HG03354 (cell line): ENCODE results near the gene UBE2E1.
"Not testable (repeated sequence)": the region's sequence is repeated elsewhere in the genome, so short reads cannot be mapped to it uniquely, and the experiment has no call there.

Experiments used
- ATAC-seq: cut with Tn5 transposase; IDR thresholded peaks from one replicate; pipeline ENCODE4 v1.9.1; 2021; ENCODE audit warnings: mild to moderate bottlenecking; ENCODE audit not compliant: unreplicated experiment, poor library complexity, severe bottlenecking

The UBE2E1 gene

GRCh38 chr3:23873941-23874340 lies 68.2 kb downstream of the UBE2E1 start:
- no peak for ATAC-seq

DNA sequence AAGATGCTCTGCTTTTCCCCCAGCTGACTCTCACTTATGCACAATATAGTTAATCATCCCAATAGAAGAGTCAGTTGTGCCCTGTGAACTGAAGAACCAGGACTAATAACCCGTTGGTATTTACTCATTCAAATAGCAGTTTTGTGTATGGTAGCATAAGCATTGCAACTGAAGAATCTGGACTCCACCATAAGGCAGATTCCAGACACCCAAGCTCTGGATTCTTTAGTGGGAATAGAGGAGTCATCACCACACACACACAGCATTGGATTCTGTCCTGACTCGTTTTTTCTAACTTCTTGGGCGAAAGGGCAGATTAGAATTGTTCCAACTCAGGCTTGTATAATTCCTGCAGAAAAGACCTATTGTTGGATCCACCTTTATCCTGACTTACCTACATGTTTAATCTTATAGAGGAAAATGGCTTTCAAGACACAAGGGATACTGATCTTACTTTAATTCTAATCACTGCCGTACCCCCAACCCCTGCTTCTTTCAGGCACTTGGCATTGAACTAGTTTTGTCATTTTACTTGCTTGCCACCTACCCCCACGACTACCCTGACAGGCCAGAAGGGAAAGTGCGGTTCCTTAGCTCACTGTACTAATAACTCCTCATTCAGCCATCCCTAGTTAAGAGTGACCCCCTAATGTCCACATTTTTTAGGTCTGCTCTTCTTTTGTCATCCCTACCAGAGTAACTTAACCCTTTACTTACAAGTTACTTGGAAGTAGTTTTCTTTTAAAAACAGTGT lies 68.8 kb downstream of the UBE2E1 start:
- no peak for ATAC-seq

DNA sequence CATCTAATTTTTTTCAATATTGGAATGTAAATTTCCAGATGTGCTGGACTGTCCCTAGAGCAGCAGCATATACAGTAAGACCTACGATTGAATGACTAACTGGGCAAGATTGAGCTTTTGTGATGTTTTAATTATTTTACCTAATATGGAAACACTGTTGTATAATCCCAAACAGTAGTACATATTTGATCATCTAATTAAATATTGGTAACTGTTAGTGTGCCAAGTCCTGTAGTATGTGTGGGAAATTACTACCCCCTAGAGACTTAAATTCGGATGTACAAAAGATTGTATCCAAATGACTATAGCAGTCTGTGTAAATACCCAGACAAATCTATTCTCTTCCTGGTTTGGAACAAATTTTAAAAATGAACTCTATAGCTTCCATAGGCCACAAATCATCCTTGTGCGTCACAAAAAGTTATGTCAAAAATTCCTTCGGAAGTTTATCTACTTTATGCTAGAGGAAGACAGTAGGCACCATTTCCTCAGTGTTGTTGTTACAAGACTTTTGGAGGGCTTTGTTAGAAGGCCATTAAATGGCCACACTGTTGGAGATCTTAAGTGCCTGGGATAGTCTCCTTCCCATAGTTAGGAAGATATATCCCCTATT lies 69.5 kb downstream of the UBE2E1 start:
- ATAC-seq: no peak

DNA sequence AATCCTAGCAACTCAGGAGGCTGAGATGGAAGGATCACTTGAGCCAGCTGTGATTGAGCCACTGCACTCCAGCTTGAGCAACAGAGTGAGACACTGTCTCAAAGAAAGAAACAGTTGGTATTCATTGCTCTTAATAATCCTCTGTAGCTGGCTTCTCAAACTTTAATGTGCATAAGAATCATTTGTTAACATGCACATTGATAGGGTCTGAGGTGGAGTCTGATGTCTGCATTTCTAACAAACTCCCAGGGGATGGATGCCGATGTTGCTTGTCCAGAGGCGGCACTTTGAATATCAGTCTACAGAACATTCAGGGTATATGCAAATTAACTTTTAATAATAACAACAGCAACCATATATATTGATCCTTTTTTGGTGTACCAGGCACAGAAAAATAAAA lies 71.2 kb downstream of the UBE2E1 start:
- ATAC-seq: no peak

GRCh38 chr3:23877329-23877980 lies 71.7 kb downstream of the UBE2E1 start:
- ATAC-seq: no peak

DNA sequence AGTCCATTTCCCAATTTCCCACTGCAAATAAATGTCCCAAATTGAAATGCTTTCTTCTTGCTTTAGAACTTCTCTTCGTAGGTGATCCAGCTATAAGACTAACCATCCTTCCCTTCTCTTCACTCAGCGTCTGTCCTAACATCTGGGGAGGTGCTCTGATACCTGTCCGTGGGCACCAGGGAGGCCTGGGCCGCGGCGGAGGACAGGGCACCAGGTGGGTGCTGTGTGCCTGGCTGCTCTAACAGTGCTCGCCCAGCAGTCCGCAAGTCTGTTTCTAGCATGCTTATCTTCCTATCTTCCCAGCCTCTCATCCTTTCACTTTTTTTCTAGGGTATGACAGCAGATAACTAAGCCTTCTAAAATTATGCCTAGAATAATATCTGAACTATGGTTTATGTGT lies 73.7 kb downstream of the UBE2E1 start:
- no peak for ATAC-seq

GRCh38 chr3:23880703-23881339 lies 75.1 kb downstream of the UBE2E1 start:
- ATAC-seq: no peak

DNA sequence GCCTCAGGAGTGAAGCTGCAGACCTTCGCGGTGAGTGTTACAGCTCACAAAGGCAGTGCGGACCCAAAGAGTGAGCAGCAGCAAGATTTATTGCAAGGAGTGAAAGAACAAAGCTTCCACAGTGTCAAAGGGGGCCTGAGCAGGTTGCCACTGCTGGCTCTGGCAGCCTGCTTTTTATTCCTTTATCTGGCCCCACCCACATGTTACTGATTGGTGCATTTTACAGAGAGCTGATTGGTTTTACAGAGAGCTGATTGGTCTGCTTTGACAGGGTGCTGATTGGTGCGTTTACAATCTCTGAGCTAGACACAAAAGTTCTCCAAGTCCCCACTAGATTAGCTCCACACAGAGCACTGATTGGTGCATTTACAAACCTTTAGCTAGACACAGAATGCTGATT lies 76.2 kb downstream of the UBE2E1 start:
- ATAC-seq: not testable (repeated sequence)

DNA sequence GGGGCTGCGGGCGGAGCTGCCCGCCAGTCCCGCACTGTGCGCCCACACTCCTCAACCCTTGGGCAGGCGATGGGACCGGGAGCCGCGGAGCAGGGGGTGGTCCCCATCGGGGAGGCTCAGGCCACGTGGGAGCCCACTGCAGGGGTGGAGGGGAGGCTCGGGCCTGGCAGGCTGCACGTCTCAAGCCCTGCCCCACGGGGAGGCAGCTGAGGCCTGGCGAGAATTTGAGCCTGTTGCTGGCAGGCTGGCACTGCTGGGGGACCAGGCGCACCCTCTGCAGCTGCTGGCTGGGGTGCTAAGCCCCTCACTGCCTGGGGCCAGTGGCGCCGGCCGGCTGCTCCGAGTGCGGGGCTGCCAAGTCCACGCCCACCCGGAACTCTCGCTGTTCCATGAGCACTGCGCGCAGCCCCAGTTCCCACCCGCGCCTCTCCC lies 76.7 kb downstream of the UBE2E1 start:
- no peak for ATAC-seq

DNA sequence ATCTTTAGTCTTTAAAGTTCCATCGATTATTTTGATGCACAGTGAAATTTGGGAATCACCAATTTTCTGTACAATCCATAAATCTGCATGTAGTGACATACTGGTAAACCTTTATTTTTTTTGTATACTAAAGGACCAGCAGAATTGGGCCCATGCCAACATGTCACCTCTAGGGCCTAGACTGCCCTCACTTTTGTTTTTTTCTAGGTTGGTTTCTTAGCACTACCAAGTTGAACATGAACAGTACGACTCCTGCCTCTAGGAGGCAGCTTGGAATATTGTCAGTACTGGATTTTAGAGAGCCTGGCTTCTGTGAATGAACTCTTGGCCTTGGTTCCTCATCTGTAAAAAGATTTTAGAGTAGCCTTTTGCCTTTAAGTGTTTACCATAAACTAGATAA lies 78.7 kb downstream of the UBE2E1 start:
- ATAC-seq: no peak

DNA sequence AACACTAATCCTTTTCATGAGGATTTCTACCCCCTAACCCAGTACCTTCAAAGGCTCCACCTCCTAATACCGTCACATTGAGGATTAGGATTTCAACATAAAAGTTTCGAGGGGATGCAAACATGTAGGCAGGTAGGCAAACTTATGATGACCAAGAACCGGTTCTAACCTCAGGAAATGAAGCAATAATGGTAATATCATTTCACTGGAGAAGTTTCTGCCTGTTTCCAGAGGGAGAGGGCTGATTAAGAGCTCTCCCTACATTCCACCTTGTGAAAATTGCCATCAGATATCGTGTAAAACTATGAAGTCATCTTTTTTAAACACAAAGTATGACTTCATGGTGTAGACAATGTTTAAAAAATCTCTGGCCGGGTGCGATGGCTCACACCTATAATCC lies 79.5 kb downstream of the UBE2E1 start:
- ATAC-seq: no peak

- ATAC-seq: no peak
Measured at GRCh38 chr3:23886311-23886710, 80.6 kb downstream of the UBE2E1 start.

GRCh38 chr3:23888617-23889228 lies 83.0 kb downstream of the UBE2E1 start:
- ATAC-seq: peak; percentile 67

- no peak for ATAC-seq
Measured at GRCh38 chr3:23889386-23889785, 83.6 kb downstream of the UBE2E1 start.

- ATAC-seq: no peak
Measured at GRCh38 chr3:23889950-23890349, 84.2 kb downstream of the UBE2E1 start.

DNA sequence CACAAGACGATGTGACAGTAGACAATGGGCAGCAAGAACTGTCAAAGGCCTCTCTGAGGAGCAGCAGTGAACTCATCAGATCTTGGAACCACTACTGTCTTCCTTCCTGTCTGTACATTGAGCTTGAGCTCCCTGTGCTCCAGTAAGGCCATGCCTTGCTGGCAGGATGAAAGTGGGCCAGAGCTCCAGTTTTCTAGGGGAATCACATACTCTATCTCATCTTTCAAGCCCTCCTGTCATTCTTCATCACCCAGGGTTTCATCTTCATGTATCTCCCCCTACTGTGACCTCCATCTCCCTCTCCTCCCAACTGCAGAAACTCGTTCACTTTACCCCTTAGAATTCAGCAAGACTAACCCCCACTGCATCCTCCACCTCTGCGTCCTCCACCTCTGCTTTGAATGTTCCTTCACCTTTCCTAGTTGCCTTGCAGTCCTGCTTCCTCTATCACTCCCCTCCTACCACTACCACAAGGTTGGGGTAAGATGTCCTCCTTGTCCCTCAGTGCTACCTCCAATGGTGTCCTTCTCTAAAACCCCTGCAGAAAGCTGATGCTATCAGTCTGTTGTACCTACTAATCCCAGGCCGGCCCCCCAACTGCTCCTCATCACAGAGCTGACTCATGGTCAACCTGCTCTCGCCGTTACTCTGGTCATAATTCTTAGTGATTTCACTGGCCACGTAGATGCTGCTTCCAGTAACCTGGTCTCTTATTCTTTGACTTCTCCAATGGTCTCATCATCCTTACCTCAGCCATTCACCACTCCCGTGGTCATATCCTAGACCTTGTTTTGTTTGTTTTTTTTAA lies 88.7 kb downstream of the UBE2E1 start:
- ATAC-seq: no peak

DNA sequence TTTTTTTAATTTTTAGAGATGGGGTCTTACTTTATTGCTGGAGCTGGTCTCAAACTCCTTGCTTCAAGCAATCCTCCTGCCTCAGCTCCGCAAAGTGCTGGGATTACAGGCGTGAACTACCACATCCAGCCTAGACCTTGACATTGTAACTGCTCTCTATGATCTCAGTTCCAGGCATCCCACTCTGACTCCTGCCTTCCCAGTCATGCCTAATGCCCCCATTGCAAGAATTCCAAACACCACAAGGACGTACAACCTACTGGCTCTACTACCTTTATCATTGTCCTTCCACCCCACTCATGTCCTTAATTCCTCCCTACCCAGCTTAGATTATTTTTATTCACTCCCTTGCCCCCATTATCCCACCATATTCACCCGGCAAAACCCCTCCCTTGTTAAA lies 89.4 kb downstream of the UBE2E1 start:
- ATAC-seq: no peak

GRCh38 chr3:23900744-23901143 lies 95.0 kb downstream of the UBE2E1 start:
- ATAC-seq: no peak

GRCh38 chr3:23904545-23904944 lies 98.8 kb downstream of the UBE2E1 start:
- ATAC-seq: no peak
